ENCODE data around the gene ZNF831.

ZNF831 gene

DNA sequence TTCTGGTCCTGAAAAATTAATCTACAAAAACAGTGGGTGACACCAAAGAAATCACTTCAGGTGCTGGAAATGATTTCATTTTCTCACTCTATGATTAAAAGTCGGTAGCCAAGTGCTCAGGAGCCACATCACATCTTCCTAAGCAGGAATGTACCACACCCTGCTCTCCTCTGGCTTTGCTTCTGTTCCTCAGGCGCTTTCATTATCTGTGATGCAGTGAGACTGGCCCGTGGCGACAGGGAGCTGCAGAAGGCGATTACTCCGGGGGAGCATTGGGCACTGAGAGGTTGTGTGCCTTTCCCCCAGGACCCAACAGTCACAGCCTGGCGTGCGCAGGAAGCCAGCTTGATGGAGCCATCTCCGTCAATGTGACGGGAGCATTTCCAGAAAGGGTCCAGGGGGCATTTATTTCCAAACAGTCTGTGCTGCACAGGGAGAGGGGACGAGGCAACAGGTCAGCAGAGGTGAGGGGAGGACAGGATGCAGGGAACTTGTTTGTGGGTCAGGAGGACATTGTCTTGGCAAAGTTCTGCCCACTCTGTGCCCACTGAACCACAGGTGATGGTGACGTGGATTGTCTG lies 5.6 kb upstream of the ZNF831 start:
- no peak for DNase-seq

- DNase-seq: no peak
Observed at GRCh38 chr20:59158673-59159072, 4.9 kb upstream of the ZNF831 start.

DNA sequence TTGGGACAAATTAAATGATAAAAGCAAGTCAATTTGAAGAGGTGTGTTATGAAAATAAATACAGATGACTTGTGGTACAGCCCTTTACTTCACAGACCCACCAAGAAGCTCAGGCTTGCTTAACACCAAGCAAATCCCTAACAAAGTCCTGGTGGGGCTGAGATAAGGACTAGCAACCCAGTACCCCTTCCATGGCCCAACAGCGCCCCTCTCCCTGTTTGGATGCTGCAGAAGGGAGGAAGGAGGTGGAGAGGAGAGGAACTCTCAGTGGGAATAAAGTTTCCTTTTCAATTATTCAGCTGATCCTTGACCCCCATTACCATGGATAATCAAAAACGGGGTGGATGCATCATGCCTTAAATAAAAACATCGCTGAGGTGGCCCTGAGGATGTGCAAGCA lies 4.5 kb upstream of the ZNF831 start:
- DNase-seq: no peak

- DNase-seq: no peak
Observed at GRCh38 chr20:59159493-59160376, 3.9 kb upstream of the ZNF831 start.

GRCh38 chr20:59160389-59161115 lies 3.1 kb upstream of the ZNF831 start:
- no peak for DNase-seq

DNA sequence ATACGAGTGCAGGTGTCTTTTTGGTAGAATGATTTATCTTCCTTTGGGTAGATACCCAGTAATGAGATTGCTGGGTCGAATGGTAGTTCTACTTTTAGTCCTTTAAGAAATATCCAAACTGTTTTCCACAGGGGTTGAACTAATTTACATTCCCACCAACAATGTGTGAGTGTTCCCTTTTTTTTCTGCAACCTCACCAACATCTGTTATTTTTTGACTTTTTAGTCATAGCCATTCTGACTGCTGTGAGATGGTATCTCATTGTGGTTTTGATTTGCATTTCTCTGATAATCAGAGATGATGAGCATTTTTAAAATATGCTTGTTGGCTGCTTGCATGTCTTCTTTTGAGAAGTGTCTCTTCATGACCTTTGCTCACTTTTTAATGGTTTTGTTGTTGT lies 1.9 kb upstream of the ZNF831 start:
- no peak for DNase-seq

- DNase-seq: no peak
Observed at GRCh38 chr20:59164686-59165391, 1.2 kb downstream of the ZNF831 start.

- DNase-seq: no peak
Observed at GRCh38 chr20:59165396-59165795, 1.8 kb downstream of the ZNF831 start.

GRCh38 chr20:59165891-59166709 lies 2.5 kb downstream of the ZNF831 start:
- DNase-seq: no peak

GRCh38 chr20:59170406-59171349 lies 7.1 kb downstream of the ZNF831 start:
- no peak for DNase-seq

- DNase-seq: no peak
Observed at GRCh38 chr20:59171986-59172385, 8.4 kb downstream of the ZNF831 start.

GRCh38 chr20:59173938-59174491 lies 10.4 kb downstream of the ZNF831 start:
- DNase-seq: no peak

GRCh38 chr20:59175002-59175401 lies 11.4 kb downstream of the ZNF831 start:
- DNase-seq: no peak

DNA sequence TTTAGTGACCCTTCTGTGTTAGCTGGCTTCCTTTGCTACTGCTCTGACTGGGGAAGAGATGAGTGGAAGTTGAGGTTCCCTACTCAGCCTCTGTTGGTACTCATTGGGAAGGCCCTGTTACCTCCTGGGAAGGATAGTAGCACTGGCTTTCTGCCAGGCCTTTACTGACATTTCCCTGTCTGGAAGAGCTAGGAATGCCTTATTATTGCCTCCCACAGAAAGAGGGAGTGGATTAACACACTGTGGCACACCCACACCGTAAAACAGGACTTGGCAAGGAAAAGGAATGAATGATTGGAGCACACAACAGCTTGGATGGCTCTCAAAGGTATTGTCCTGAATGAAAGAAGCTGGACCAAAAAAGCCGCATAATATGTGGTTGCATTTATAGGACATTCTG lies 12.2 kb downstream of the ZNF831 start:
- no peak for DNase-seq

DNA sequence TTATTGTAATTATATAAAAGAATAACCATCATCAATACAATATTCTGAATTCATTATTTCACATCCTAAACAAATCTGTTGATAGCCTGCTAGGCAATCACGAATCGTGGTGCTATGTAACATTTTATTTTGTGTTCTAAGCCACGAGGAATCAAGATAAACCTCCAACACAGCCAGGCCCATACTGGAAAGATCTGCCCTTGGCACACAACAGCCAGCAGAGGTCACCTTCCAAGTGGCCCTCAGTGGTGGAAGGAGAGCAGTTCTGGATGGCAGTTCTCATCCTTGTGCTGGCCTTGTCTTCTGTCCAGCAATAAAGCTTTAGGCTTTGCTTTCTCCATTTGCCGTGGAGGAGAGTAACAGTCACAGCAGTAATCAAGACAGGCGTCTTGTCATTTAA lies 13.2 kb downstream of the ZNF831 start:
- DNase-seq: no peak

- DNase-seq: no peak
Observed at GRCh38 chr20:59177266-59178250, 13.9 kb downstream of the ZNF831 start.

DNA sequence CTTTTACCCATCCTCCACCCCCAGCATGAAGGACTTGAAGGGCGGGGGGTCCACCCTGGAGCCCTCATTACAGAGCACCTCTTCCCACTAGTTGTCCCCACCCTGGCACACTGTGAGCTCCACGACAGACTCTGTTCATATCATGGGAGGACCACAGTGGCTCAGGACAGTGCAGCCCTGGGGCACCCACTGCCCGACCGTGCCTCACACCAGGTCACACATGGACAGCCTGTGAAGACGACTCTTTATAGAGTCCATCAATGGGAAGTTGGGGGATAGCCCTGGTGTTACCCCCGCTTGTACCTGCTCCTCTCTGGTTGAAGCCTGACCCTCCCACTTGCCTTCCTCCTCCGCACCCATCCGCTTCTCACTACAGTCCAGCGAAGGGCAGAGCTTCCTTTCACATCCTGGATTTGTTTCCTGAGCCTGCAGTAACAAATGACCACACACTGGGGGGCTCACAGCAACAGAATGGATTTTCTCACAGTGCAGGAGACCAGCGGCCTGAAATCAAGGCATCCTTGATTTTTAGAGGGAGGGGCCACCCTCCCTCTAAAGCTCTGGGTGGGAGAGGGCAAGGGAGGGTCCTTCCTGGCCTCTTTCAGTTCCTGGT lies 15.5 kb downstream of the ZNF831 start:
- no peak for DNase-seq

DNA sequence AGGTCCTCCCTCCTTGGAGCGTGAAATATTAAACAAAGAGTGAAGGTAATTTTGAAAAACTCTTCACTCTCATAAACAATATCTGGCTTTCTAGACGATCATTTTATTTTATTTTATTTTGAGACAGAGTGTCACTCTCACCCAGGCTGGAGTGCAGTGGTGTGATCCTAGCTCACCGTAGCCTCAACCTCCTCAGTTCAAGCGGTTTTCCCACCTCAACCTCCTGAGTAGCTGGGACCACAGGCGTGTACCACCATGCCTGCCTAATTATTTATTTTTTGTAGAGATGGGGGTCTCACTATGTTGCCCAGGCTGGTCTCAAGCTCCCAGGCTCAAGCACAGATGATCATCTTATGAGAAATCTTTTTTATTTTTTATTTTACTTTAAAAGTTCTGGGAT lies 16.4 kb downstream of the ZNF831 start:
- DNase-seq: no peak

GRCh38 chr20:59181936-59182335 lies 18.3 kb downstream of the ZNF831 start:
- no peak for DNase-seq

All from fibroblast of upper back skin (primary cell).